HG02763 (cell line): ENCODE measurements around the gene BRD4.
"Not testable (repeated sequence)": the region's sequence is repeated elsewhere in the genome, so short reads cannot be mapped to it uniquely, and the experiment has no call there.

ENCODE experiments used
- ATAC-seq: cut with Tn5 transposase; IDR thresholded peaks from one replicate; pipeline ENCODE4 v1.9.1; 2021; ENCODE audit warnings: mild to moderate bottlenecking, moderate library complexity; ENCODE audit not compliant: unreplicated experiment

The BRD4 gene

DNA sequence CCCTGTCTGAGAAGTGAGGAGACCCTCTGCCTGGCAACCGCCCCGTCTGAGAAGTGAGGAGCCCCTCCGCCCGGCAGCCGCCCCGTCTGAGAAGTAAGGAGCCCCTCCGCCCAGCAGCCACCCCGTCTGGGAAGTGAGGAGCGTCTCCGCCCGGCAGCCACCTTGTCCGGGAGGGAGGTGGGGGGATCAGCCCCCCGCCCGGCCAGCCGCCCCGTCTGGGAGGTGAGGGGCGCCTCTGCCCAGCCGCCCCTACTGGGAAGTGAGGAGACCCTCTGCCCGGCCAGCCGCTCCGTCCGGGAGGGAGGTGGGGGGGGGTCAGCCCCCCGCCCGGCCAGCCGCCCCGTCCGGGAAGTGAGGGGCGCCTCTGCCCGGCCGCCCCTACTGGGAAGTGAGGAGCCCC lies 30.7 kb upstream of the BRD4 start:
- ATAC-seq: not testable (repeated sequence)

DNA sequence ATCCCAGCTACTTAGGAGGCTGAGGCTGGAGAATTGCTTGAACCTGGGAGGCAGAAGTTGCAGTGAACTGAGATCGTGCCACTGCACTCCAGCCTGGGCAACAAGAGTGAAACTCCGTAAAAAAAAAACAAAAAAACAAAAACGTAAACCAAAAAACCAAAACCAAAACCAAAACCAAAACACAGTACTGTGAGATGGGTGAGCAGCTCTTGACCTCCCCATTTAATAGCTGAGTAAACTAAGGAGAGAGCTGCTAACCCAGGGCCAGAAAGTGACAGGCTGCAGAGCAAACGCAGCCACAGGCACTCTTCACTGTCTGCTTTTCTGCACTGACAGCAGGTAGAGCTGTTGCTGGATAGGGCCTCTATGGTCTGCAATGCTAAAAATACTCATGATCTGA lies 27.7 kb upstream of the BRD4 start:
- ATAC-seq: not testable (repeated sequence)

DNA sequence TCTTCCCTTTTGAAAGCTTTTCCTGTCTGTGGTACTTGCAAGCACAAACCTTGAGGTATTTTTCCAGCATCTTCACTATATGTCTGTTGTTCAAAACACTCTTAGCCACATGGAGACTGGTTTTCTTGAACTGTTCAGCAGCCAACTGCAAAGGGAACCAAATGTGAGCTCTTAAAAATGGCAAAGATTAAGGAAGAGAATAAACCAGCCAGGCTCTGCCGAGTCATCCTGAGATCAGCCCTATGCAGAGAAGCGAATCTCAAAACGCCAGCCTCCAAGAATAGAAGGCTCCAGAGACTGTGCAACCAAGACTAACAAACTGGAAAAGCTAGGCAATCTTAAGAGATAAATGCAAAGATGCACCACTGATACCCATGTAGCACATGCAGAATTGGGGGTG lies 26.6 kb upstream of the BRD4 start:
- ATAC-seq: no peak

DNA sequence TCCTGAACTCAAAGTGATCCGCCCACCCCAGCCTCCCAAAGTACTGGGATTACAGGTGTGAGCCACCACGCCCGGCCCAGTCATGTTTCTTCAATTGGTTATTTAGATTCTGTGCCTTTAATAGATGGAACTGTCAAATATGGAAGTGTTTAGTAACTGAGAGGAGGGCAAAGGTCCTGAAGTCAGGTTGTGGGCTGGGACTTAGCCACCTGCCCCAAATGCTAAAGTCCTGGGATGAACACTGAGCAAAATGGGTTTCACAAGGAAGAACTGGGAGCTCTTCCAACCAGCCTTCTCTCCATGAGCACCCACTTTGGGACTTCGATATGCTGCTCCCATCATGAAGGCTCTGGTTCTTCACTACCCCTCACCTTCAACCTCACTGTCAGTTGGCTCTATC lies 25.6 kb upstream of the BRD4 start:
- ATAC-seq: no peak

DNA sequence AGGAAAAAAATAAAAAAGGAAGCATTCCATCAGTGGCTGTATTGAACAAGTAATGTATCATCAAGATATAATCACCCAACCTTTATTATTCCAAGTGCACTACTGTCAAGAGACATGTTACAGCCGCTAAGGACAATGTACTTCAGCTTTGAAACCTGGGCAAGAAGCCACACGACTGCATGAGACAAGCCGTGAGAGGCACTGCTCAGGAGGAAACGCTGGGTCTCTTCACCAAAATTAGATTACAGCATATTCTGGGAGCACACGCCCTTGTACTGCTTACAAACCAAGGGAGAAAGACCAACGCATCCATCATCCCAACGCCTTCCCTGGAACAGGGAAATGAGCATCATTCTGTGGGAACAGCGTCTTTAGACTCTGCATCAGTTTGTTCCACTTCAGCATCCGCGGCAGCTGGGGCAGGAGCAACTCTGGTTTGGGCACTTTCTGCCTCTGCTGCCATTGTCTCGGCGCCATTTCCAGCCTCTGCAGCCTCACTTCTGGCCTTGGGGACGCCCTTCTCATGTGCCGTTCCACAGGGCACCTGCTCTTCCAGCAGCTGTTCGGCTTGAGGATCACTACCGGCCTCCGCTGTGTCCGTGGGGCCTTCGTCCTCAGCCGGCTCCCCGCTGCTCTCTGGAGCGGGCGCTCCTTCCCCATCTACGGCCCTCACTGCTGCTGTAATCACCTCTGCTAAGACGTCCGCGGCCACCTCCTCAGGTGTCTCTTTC lies 22.4 kb upstream of the BRD4 start:
- ATAC-seq: no peak

DNA sequence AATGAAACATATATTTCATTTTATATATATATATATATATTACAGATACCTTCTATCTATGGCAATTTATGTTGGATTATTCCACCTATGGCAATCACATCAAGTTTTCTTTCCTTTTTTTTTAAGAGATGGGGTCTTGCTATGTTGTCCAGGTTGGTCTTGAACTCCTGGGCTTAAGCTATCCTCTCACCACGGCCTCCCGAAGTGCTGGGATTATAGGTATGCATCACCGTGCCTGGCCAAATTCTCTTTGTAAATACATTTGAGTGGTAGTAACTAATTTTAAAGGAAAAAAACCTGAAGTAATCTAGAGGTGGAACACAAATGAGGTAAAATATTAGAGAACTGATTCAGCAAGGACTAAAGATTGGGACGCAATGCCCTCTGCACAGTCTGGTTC lies 21.6 kb upstream of the BRD4 start:
- ATAC-seq: no peak

DNA sequence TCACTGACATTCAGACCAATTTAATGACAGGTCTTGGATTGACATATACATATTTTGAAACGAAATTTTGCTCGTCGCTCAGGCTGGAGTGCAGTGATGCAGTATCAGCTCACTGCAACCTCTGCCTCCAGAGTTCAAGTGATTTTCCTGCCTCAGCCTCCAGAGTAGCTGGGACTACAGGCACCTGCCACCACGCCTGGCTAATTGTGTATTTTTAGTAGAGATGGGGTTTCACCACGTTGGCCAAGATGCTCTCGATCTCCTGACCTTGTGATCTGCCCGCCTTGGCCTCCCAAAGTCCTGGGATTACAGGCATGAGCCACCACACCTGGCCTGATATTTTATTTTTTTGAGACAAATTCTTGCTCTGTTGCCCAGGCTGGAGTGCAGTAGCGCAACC lies 20.2 kb upstream of the BRD4 start:
- not testable (repeated sequence) for ATAC-seq

DNA sequence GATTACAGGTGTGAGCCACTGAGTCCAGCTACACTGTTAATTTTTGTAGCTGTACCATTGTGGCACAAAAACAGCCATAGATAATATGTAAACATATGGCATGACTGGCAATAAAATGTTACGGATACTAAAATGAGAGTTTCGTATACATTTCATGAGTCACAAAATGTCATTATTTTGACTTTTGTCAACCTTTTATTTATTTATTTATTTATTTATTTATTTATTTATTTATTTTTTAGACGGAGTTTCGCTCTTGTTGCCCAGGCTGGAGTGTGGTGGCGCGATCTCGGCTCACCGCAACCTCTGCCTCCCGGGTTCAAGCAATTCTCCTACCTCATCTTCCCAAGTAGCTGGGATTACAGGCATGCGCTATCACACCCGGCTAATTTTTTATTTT lies 9.0 kb upstream of the BRD4 start:
- not testable (repeated sequence) for ATAC-seq

DNA sequence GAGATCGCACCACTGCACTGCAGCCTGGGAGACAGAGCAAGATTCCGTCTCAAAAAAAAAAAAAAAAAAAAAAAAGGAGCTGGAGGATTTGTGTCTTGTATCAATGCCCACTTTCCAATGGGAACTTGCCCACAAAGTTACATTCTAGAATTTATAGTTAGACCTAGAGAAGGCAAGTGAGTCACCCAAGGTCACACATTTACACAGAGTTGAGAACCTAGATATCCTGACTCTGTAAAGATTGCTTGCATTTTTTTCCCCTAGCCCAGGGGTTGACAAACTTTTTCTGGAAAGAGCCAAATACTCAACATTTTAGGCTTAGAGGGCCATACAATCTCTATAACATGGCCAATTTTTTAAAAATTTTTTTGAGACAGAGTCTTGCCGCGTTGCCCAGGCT lies 7.7 kb upstream of the BRD4 start:
- no peak for ATAC-seq

DNA sequence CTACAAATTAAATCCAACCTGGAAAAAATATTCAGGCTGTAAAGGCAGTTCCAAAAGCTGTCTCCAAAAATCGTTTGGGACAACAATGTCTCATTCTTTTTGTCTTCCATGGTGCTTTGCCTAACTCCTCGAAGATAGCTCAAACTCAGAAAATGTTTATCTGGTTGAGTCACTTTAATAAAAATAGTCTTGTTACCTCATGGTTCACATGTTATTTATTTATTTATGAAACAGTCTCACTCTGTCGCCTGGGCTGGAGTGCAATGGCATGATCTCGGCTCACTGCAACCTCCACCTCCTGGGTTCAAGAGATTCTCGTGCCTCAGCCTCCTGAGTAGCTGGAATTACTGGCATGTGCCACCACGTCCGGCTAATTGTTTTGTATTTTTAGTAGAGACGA lies 4.9 kb upstream of the BRD4 start:
- no peak for ATAC-seq

DNA sequence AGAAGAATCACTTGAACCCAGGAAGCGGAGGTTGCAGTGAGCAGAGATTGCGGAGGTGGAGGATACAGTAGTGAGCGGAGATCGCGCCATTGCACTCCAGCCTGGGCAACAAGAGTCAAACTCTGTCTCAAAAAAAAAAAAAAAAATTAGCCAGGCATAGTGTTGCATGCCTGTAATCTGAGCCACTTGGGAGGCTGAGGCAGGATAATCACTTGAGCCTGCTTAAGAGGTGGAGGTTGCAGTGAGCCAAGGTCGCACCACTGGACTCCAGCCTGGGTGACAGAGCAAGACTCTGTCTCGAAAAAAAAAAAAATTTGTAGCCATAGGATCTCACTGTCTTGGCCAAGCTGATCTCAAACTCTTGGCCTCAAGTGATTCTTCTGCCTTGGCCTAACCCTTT lies 3.7 kb upstream of the BRD4 start:
- not testable (repeated sequence) for ATAC-seq

DNA sequence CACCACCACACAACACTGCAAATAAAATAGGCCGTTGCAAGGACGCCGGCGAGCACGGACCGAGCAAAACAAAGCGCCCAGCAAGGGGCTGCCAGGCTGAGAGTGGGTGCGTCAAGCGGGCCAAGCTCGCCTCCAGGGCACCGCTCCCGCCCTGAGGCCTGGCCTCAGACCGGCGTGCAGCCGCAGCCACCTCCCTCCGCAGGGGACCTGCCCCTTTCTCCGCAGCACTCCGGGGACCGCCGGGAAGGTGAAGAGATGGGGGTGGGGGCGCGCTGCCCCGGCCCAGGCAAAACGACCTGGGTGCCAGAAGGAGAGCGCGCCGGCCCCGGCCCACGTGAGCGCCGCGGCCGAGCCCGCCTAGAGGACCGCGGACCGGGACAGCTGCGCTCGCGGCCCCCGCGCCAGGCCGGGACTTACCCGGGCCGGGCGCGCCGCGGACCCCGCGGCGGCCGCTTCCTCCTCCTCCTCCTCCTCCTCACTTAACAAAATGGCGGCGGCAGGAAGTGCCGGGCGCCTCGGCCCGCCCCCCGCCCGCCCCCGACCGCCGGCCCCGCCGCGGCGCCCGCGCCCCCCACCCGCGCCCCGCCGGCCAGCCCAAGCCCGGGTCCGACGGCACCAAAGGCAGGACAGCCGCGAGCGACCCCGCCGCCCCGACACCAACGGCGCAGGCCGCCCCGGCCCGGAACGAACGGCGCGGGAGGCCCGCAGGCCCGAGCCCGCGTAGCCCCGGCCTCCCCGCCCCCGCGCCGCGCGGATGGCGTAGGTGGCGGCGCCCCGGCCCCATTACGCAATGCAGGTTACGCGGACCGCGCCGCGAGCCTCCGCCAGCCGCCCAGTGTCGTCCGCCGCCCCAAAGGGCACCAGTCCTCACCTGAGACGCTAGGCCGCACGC lies 674 bp downstream of the BRD4 start:
- ATAC-seq: peak; percentile 36

DNA sequence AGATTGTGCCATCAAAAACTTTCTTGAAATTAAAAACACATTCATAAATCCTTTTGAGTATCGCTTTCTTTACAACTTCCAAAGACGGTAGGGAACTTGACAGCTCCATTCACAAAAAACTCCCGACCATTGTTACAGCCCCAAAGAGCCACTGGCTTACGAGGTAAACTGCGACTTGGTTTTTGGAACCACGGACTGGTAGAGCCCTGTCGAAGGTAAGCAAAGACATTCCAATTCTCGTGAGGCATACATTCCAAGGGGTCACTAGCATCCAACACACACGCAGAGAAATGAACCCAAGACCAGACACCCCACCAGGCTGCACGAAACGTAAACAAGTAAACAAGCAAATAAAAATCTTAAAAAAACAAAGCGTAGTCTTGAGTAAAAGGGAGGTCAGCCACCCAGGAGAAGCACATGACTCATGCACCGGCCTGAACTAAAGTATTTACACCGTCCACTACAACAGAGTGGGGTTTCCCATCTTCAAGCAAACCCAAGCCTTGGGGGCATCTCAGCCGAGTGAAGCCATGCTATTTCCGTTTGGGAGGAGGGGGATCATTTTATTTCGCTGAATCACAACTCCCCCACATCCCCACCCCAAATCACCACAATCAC lies 1.4 kb downstream of the BRD4 start:
- ATAC-seq: no peak

DNA sequence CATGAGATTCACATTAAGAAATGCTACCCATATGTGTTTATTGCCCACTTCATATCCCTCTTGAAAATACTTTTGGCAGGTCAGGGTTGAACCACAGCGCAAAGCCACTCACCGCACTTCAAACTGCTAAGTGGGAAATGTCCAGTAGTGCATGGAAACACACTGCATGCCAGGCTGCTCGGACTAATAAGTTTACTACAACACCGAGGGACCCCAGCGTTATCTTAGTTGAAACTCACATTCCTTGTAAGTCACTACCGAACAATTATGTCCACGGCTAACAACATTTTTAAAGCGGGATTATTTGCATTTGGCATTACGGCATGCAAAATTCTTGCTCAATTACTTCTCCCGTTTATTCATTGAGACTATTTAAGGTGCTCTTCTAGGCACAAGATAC lies 4.0 kb downstream of the BRD4 start:
- no peak for ATAC-seq

DNA sequence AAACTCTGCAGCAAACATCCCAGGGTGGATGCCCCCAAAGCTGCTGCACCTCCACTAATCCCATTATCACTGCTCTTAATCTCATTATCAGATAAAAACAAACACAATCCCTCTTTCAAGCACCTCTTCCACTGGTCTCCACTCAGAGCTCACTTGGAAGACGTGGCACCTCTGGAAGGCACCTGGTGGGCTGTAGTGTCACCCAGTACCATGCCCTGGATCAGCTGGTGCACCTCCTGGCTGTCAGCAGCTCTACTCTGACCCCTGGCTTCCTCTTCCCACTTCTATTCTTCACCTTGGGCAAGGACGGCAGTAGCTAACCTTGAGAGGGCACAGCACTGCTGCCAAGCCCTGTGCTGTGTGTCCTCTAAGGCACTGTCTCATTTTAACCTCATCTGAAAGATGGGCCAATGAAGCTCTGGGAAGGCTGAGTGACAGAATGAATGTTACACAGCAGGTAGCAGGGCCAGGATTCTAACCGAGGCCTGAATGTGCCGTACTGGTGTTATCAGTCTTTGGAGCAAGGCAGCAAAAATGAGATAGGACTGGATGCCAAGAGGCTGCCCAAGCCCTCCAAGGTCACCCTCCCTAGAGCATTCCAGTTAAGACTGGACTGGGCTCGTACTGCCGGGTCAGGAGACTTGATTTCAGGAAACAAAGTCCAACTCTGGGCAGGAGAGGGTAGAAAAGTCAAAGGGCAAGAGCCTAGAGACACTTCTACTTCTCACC lies 7.4 kb downstream of the BRD4 start:
- ATAC-seq: no peak

DNA sequence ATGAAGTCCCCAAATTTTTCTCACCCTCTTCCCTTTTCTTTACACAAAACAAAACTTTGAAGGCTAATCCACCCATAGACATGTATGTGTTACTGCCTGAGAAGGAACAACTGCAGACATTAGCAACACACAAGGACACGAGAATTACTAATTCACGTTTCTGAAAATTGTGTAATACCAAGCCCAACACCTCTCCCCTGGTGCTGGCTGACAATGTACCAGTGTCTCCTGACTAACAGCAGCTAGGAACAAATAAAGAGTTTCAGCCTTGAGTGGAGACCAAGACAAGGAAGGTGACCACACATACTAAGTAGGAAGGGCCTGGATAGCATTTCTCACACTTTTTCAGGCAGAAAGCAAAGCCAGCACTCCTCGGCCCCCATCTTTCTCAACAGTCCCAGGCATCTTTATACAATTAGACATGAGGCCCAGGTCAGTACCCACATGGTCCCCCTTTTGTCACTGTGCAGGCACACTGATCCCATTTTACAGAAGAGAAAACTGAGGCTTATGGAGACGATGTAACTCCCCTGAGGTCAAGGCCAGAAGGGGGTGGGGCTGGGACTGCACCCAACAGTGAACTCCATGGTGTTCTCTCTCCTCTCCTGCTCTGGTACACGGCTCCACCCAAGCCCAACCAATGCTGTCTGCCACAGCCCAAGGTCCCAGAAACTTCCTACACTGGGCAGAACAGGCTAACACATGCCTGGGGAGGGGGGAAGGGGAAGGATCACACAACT lies 8.7 kb downstream of the BRD4 start:
- ATAC-seq: no peak

DNA sequence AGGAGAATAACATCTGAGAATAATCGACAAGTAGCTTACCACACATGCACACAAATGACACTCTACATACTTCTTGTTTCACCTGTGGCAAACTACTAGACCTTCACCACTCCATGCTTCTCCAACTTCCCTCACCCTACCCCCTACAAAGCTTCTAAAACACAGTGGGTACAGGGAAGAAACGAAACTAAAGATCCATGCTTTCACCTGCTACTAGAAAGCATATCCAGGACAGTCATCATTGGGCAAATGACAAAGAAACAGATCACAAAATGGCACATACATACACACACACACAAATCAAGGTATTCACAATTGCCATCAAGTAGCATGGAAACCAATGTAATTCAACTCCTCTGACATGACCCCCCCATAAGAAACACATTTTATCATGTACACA lies 10.6 kb downstream of the BRD4 start:
- no peak for ATAC-seq

DNA sequence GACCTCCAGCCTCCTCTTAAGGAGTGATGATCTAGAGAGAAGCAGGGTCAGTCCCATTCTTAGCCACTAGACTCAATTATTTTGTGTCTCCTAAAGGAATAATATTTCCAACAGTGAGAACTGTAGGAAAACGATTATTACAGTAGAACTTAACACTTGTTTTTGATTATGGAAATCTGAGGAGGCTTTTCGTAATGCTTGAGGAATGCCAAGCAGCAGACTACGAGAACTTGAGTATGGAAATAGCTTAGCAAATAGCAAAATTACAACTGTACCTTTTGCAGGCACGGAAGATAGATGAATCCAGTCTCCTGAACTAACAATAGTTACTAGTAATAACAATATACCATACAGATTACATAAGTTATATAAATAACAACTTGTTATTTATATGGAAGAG lies 12.2 kb downstream of the BRD4 start:
- ATAC-seq: no peak

DNA sequence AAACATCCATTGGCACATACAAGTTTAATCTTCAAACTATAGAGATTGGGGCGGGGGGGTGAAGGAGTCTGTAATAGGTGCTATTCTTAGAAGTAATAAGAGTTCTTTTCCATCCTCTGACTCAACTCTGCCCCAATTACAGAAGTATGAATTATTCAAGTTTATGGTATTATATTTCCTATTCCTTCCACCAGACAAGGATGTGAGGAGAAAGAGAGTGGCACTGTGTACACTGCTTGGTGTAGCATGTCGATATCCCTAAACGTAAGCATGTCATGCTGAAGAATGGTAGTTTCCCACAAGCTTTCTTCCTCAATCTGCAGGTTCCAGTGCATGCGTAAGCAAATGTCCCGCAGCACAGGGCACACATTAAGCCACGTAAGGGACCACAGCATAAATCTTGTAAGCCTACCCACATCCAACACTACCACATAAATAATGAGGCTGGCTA lies 14.1 kb downstream of the BRD4 start:
- ATAC-seq: no peak

DNA sequence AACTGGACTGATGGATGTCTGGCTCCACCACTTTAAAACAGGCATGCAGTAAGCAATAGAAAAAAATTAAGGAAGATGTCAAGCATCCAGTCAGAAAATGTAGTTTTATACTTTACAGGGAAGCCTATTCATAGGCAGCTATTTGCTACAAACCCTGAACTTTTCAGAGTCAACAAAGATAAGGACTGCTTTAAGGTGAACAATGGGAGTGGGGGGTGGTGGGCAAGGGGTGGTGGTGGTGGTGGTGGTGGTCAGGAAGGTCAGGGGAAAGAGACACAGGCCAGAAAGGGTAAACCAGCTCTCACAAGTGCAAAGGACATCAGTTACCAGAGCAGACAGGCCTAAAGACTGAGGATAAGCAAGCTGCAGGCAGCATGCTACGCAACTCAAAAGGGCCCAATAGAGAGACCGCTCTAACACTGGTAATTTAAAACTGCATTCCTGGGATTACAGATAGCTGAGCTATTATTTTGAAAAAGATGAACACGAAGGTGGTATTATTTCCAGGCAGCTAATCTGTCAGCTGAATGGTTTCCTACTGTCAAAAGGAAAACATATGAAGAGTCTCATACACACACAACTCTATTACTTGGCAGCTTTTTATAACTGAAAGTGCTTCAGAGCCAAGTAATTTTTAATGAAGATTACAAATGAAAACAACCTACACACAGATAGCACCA lies 14.8 kb downstream of the BRD4 start:
- ATAC-seq: no peak
